ENCODE results near the gene KCNIP1. TPM values are rescaled to one million over a fixed set of nuclear protein-coding genes. Genes with fewer than 3 reads are reported as not detected.

KCNIP1 gene
- polyA plus RNA-seq, 1 of the 3 experiments (the other 2 are of a cell fraction): 1.3 TPM

- TF ChIP-seq MXI1 (IDR thresholded peaks at IDR 0.05; ENCODE audit: low read depth, low read length) (no peak), EZH2phosphoT487 (IDR thresholded peaks at IDR 0.05; ENCODE audit: borderline replicate concordance, low read depth) (no peak), GATA2 (CRISPR knock-in tag; IDR thresholded peaks at IDR 0.05) (no peak), RCOR1 (IDR thresholded peaks at IDR 0.05; ENCODE audit: low read length) (no peak), EP300 (IDR thresholded peaks at IDR 0.05; ENCODE audit: borderline replicate concordance in 1 of 2, low read depth in 1 of 2, low read length in 1 of 2) (no peak), CHD2 (IDR thresholded peaks at IDR 0.05; ENCODE audit: low read length, partially characterized antibody) (no peak), CTCF (IDR thresholded peaks at IDR 0.05) (no peak), FOXM1 (IDR thresholded peaks at IDR 0.05; ENCODE audit: low read depth) (no peak)
These were observed 218.5 kb downstream of the KCNIP1 start (continued) for GRCh38 chr5:170722316-170722715.

GRCh38 chr5:170731052-170731451 is 227.2 kb downstream of the KCNIP1 start:
- DNase-seq: no peak
- no peaks in the 10 kb centered on the region for H3K9me2 ChIP-seq
- POLR2A ChIA-PET: no interaction called here

More at GRCh38 chr5:170731052-170731451, 227.2 kb downstream of the KCNIP1 start:
- Histone ChIP-seq H3K4me1 (ENCODE audit: control insufficient read depth in 1 of 2, insufficient read depth in 2 of 2, low read depth in 1 of 2, low read length in 1 of 2) (no peaks in the 10 kb centered on the region), H3K4me2 (no peak overlapping the region), H4K20me1 (ENCODE audit: insufficient read depth) (no peaks in the 10 kb centered on the region), H2AFZ (ENCODE audit: low read depth) (no peak overlapping the region), H3K79me2 (ENCODE audit: insufficient read depth) (no peaks in the 10 kb centered on the region), H3K9me3 (no peaks in the 10 kb centered on the region), H3K4me3 (ENCODE audit: low read depth in 2 of 2, low read length in 1 of 2) (no peak overlapping the region), H3K9ac (no peak overlapping the region), H3K27ac (ENCODE audit: low read depth in 2 of 2, low read length in 1 of 2) (no peak overlapping the region), H3F3A (replicated peaks; ENCODE audit: insufficient read depth) (no peaks in the 10 kb centered on the region), H3K36me3 (replicated peaks in 1 of 2; ENCODE audit: control insufficient read depth in 1 of 2, insufficient read depth in 2 of 2, low read length in 1 of 2) (no peaks in the 10 kb centered on the region), H3K27me3 (ENCODE audit: insufficient read depth) (no peaks in the 10 kb centered on the region)
- TF ChIP-seq IRF3 (IDR thresholded peaks at IDR 0.05; ENCODE audit: low read depth, low read length) (no peak), RAD21 (IDR thresholded peaks at IDR 0.05; ENCODE audit: low read length) (no peak), CTCF (IDR thresholded peaks at IDR 0.05) (no peak), FOXM1 (IDR thresholded peaks at IDR 0.05; ENCODE audit: low read depth) (no peak), GABPA (IDR thresholded peaks at IDR 0.05; ENCODE audit: low read depth) (no peak), EP300 (IDR thresholded peaks at IDR 0.05; ENCODE audit: borderline replicate concordance in 1 of 2, low read depth in 1 of 2, low read length in 1 of 2) (no peak), NRF1 (IDR thresholded peaks at IDR 0.05; ENCODE audit: low read depth, low read length) (no peak), GATA2 (CRISPR knock-in tag; IDR thresholded peaks at IDR 0.05) (no peak), REST (IDR thresholded peaks at IDR 0.05; ENCODE audit: low read depth, low read length) (no peak), RFX5 (IDR thresholded peaks at IDR 0.05; ENCODE audit: low read length) (no peak)
- CTCF ChIA-PET: no interaction called here
- WGBS (ENCODE audit: low lambda C conversion rate): 41% methylated on average over 1 of the region's 1 CpG

All from SK-N-SH (cell line).